Hepatocyte (in vitro differentiated cells): ENCODE results near the gene PER1. TPM values are rescaled to one million over a fixed set of nuclear protein-coding genes. Genes with fewer than 3 reads are reported as not detected.
"Not testable (repeated sequence)": the region's sequence is repeated elsewhere in the genome, so short reads cannot be mapped to it uniquely, and the experiment has no call there.

Experiments
- DNase-seq: peaks from one replicate; pipeline ENCODE4 v3.0.0-alpha.2; 2016; ENCODE audit warnings: low spot score
- H2AFZ ChIP-seq: fragments of 200-600 bp; sonication (generic); 2 replicates; pipeline ENCODE4 v1.6.0; 2016; ENCODE audit warnings: antibody characterized with exemption, mild to moderate bottlenecking
- H3K27ac ChIP-seq: fragments of 200-600 bp; sonication (generic); 2 replicates; pipeline ENCODE4 v1.5.1; 2016; ENCODE audit warnings: mild to moderate bottlenecking
- H3K27me3 ChIP-seq: fragments of 200-600 bp; sonication (generic); 2 replicates; pipeline ENCODE4 v1.6.1; 2016
- H3K36me3 ChIP-seq: fragments of 200-600 bp; sonication (generic); replicated peaks from 2 replicates; pipeline ENCODE4 v1.5.1; 2016; ENCODE audit warnings: low read depth; ENCODE audit not compliant: insufficient read depth
- H3K4me1 ChIP-seq: fragments of 200-600 bp; sonication (generic); 2 replicates; pipeline ENCODE4 v1.5.1; 2016; ENCODE audit warnings: mild to moderate bottlenecking, moderate library complexity; ENCODE audit not compliant: insufficient read depth
- H3K4me2 ChIP-seq: fragments of 200-600 bp; sonication (generic); 2 replicates; pipeline ENCODE4 v1.6.0; 2016
- H3K4me3 ChIP-seq: fragments of 200-600 bp; sonication (generic); 2 replicates; pipeline ENCODE4 v1.5.1; 2016; ENCODE audit warnings: mild to moderate bottlenecking
- H3K79me2 ChIP-seq: fragments of 200-600 bp; sonication (generic); 2 replicates; pipeline ENCODE4 v1.6.0; 2017; ENCODE audit warnings: mild to moderate bottlenecking
- H3K9me2 ChIP-seq: fragments of 200-600 bp; sonication (generic); replicated peaks from 2 replicates; pipeline ENCODE4 v1.6.0; 2017; ENCODE audit warnings: mild to moderate bottlenecking; ENCODE audit not compliant: insufficient read depth
- H3K9me3 ChIP-seq: fragments of 200-600 bp; sonication (generic); 2 replicates; pipeline ENCODE4 v1.5.1; 2016; ENCODE audit warnings: low read depth, mild to moderate bottlenecking
- H4K20me1 ChIP-seq: fragments of 200-600 bp; sonication (generic); 2 replicates; pipeline ENCODE4 v1.6.0; 2016; ENCODE audit warnings: mild to moderate bottlenecking; ENCODE audit not compliant: insufficient read depth, poor library complexity, severe bottlenecking
- CTCF ChIP-seq: fragments of 200-600 bp; sonication (generic); IDR thresholded peaks from 2 replicates; pipeline ENCODE4 v1.5.1; 2016; ENCODE audit warnings: antibody characterized with exemption, mild to moderate bottlenecking; ENCODE audit not compliant: poor library complexity
- EZH2 ChIP-seq: fragments of 200-600 bp; sonication (generic); IDR thresholded peaks from 2 replicates; pipeline ENCODE4 v1.6.1; 2016; ENCODE audit warnings: antibody characterized with exemption, mild to moderate bottlenecking, borderline replicate concordance
- EZH2phosphoT487 ChIP-seq: fragments of 200-600 bp; sonication (generic); IDR thresholded peaks from one replicate; pipeline ENCODE4 v1.6.1; 2018; ENCODE audit warnings: antibody characterized with exemption, mild to moderate bottlenecking, low read depth, moderate library complexity; ENCODE audit not compliant: unreplicated experiment, severe bottlenecking
- WGBS: methylation state at CpG from one replicate; pipeline ENCODE4 v1.1.6; 2016; ENCODE audit warnings: low lambda C conversion rate; ENCODE audit errors: missing lambda C conversion rate; 5-methylcytosine and 5-hydroxymethylcytosine counted together
- polyA plus RNA-seq: library from polyadenylated mRNA; unstranded; fragments of >200 nt; fragmentation: Nextera tagmentation; extraction: Ambion mirVana; gene quantifications from 2 replicates; pipeline ENCODE4 v1.2.1, GENCODE V29; 2016
- total RNA-seq: library from RNA; depleted of rRNA; stranded (reverse); fragments of >200 nt; gene quantifications from 2 replicates; pipeline ENCODE4 v1.2.3, GENCODE V29; 2014

The PER1 gene
- total and polyA plus RNA-seq, 2 experiments from 2014 or later = 36.5 to 107 TPM

- 8% methylated on average over 38 of the region's 63 CpGs for WGBS
- DNase-seq = peak; percentile 90
- Histone ChIP-seq H3K27me3 (peaks cover 25% of the 10 kb centered on the region), H3K9me2 (no peaks in the 10 kb centered on the region), H3K79me2 (no peaks in the 10 kb centered on the region), H2AFZ (peak overlapping the region; percentile 16), H3K4me3 (peak overlapping the region; percentile 15), H3K4me2 (peak overlapping the region; percentile 91), H4K20me1 (no peaks in the 10 kb centered on the region), H3K36me3 (no peaks in the 10 kb centered on the region), H3K9me3 (no peaks in the 10 kb centered on the region), H3K4me1 (peaks cover 8% of the 10 kb centered on the region), H3K27ac (no peak overlapping the region)
- TF ChIP-seq EZH2 (no peak), EZH2phosphoT487 (no peak), CTCF (peak; percentile 89)
Measured at GRCh38 chr17:8109661-8110455, 42.3 kb downstream of the PER1 start.

- no peaks in the 10 kb centered on the region for H3K9me3 ChIP-seq
- peak overlapping the region; percentile 91 for H3K4me2 ChIP-seq
- DNase-seq = no peak
- no peak overlapping the region for H2AFZ ChIP-seq
- H3K4me1 ChIP-seq = peaks cover 8% of the 10 kb centered on the region
- peaks cover 20% of the 10 kb centered on the region for H3K27me3 ChIP-seq
- no peaks in the 10 kb centered on the region for H3K79me2 ChIP-seq
- WGBS = 89% methylated on average over 30 of the region's 33 CpGs
- no peak overlapping the region for H3K4me3 ChIP-seq
- no peaks in the 10 kb centered on the region for H3K9me2 ChIP-seq
- H3K27ac ChIP-seq = no peak overlapping the region
- H3K36me3 ChIP-seq = no peaks in the 10 kb centered on the region
- no peaks in the 10 kb centered on the region for H4K20me1 ChIP-seq
- TF ChIP-seq EZH2 (no peak), CTCF (no peak), EZH2phosphoT487 (no peak)
Measured at GRCh38 chr17:8108972-8109660, 43.1 kb downstream of the PER1 start.

GRCh38 chr17:8106980-8107379 lies 45.2 kb downstream of the PER1 start:
- not testable (repeated sequence) for H3K4me2 ChIP-seq, DNase-seq, H3K79me2 ChIP-seq, H3K4me1 ChIP-seq, H3K27ac ChIP-seq, H4K20me1 ChIP-seq, H2AFZ ChIP-seq, H3K4me3 ChIP-seq, H3K36me3 ChIP-seq, H3K9me2 ChIP-seq, H3K27me3 ChIP-seq, H3K9me3 ChIP-seq
- WGBS = 89% methylated on average over 4 of the region's 4 CpGs

- H3K4me2 ChIP-seq = no peak overlapping the region
- H3K79me2 ChIP-seq = no peaks in the 10 kb centered on the region
- TF ChIP-seq EZH2 = no peak
- H3K27ac ChIP-seq = no peak overlapping the region
- H3K4me3 ChIP-seq = no peak overlapping the region
- no peak overlapping the region for H2AFZ ChIP-seq
- H4K20me1 ChIP-seq = no peaks in the 10 kb centered on the region
- peaks cover 8% of the 10 kb centered on the region for H3K4me1 ChIP-seq
- H3K9me3 ChIP-seq = no peaks in the 10 kb centered on the region
- no peaks in the 10 kb centered on the region for H3K9me2 ChIP-seq
- H3K36me3 ChIP-seq = no peaks in the 10 kb centered on the region
- DNase-seq = no peak
- 74% methylated on average over 5 of the region's 5 CpGs for WGBS
- H3K27me3 ChIP-seq = no peaks in the 10 kb centered on the region
Measured at GRCh38 chr17:8105957-8106398, 46.2 kb downstream of the PER1 start.
